ENCODE data around the gene NCOA4. TPM values are rescaled to one million over a fixed set of nuclear protein-coding genes. Genes with fewer than 3 reads are reported as not detected.

NCOA4 gene
- total RNA-seq, 1 donor from 2014 or later, result 78.6 TPM

GRCh38 chr10:46037107-46037825 is 6.8 kb upstream of the NCOA4 start:
- Mint-ChIP-seq H3K4me1 (no peaks in the 10 kb centered on the region), H3K4me3 (no peak overlapping the region), H3K27ac (ENCODE audit: unreplicated experiment) (no peak overlapping the region), H3K27me3 (ENCODE audit: low read depth) (peaks cover 13% of the 10 kb centered on the region), H3K36me3 (ENCODE audit: low read depth) (no peaks in the 10 kb centered on the region), H3K9me3 (no peaks in the 10 kb centered on the region)
- TF ChIP-seq CTCF (conservative IDR thresholded peaks at IDR 0.05), result no peak
- no peak for DNase-seq (ENCODE audit: low read depth, low spot score)

GRCh38 chr10:46035923-46036849 is 5.8 kb upstream of the NCOA4 start:
- Mint-ChIP-seq H3K4me3 (no peak overlapping the region), H3K36me3 (ENCODE audit: low read depth) (no peaks in the 10 kb centered on the region), H3K4me1 (no peaks in the 10 kb centered on the region), H3K27me3 (ENCODE audit: low read depth) (peaks cover 8% of the 10 kb centered on the region), H3K9me3 (no peaks in the 10 kb centered on the region), H3K27ac (ENCODE audit: unreplicated experiment) (no peak overlapping the region)
- no peak for DNase-seq (ENCODE audit: low read depth, low spot score)
- no peak for TF ChIP-seq CTCF (conservative IDR thresholded peaks at IDR 0.05)

- TF ChIP-seq CTCF (conservative IDR thresholded peaks at IDR 0.05), result no peak
- Mint-ChIP-seq H3K27me3 (ENCODE audit: low read depth) (peaks cover 6% of the 10 kb centered on the region), H3K4me1 (peaks cover 18% of the 10 kb centered on the region), H3K36me3 (ENCODE audit: low read depth) (no peaks in the 10 kb centered on the region), H3K9me3 (peaks cover 3% of the 10 kb centered on the region), H3K27ac (ENCODE audit: unreplicated experiment) (no peak overlapping the region), H3K4me3 (no peak overlapping the region)
- DNase-seq (ENCODE audit: low read depth, low spot score), result no peak
Measured at GRCh38 chr10:46033602-46034011, 3.2 kb upstream of the NCOA4 start.

GRCh38 chr10:46031648-46032532 is 1.5 kb upstream of the NCOA4 start:
- TF ChIP-seq CTCF (conservative IDR thresholded peaks at IDR 0.05), result no peak
- peaks cover 6% of the 10 kb centered on the region for H3K27me3 Mint-ChIP-seq (ENCODE audit: low read depth)
- no peak for DNase-seq (ENCODE audit: low read depth, low spot score)
- peaks cover 26% of the 10 kb centered on the region for H3K4me1 Mint-ChIP-seq
- H3K4me3 Mint-ChIP-seq, result peak overlapping the region; percentile 78
- H3K36me3 Mint-ChIP-seq (ENCODE audit: low read depth), result no peaks in the 10 kb centered on the region
- peaks cover 3% of the 10 kb centered on the region for H3K9me3 Mint-ChIP-seq
- no peak overlapping the region for H3K27ac Mint-ChIP-seq (ENCODE audit: unreplicated experiment)

GRCh38 chr10:46029461-46030030 is 877 bp downstream of the NCOA4 start:
- Mint-ChIP-seq H3K27me3 (ENCODE audit: low read depth) (no peaks in the 10 kb centered on the region), H3K4me1 (peaks cover 34% of the 10 kb centered on the region), H3K9me3 (peaks cover 3% of the 10 kb centered on the region), H3K27ac (ENCODE audit: unreplicated experiment) (peak overlapping the region; percentile 98), H3K4me3 (peak overlapping the region; percentile 94), H3K36me3 (ENCODE audit: low read depth) (no peaks in the 10 kb centered on the region)
- DNase-seq (ENCODE audit: low read depth, low spot score), result no peak
- TF ChIP-seq CTCF (conservative IDR thresholded peaks at IDR 0.05), result no peak

Measured in neural crest cell (in vitro differentiated cells).